Tibial artery (tissue), 4 donors: ENCODE measurements around the gene BTBD9.

ENCODE experiments used
- DNase-seq, 2 donors: peaks; one replicate each; pipeline ENCODE4 v3.0.0-alpha.2; 2019
- H3K27ac ChIP-seq, 2 donors: fragments of 200-600 bp; sonication (generic) in 1 of 2; 1 replicate in 1 of 2; 2 replicates in 1 of 2; pipeline ENCODE4 v1.5.1; 2018 to 2019; ENCODE audit warnings: mild to moderate bottlenecking in 1 of 2
- H3K27me3 ChIP-seq, 2 donors: fragments of 200-600 bp; sonication (generic) in 1 of 2; one replicate each; pipeline versions ENCODE4 v1.5.1 to v1.6.0; 2016 to 2019
- H3K36me3 ChIP-seq, 3 donors: fragments of 200-600 bp; sonication (generic) in 2 of 3; one replicate each; pipeline ENCODE4 v1.5.1; 2016 to 2019; ENCODE audit warnings: mild to moderate bottlenecking in 2 of 3
- H3K4me1 ChIP-seq, 4 donors: fragments of 200-600 bp; sonication (generic) in 2 of 4; 1 replicate in 3 of 4; 2 replicates in 1 of 4; pipeline ENCODE4 v1.5.1; 2016 to 2019
- H3K4me3 ChIP-seq, 2 donors: fragments of 200-600 bp; sonication (generic) in 1 of 2; 1 replicate in 1 of 2; 2 replicates in 1 of 2; pipeline ENCODE4 v1.5.1; 2018 to 2019; ENCODE audit warnings: mild to moderate bottlenecking in 2 of 2
- H3K9me3 ChIP-seq, 3 donors: fragments of 200-600 bp; sonication (generic) in 1 of 3; one replicate each; pipeline ENCODE4 v1.5.1; 2016 to 2019
- intact Hi-C: fragments of 100-400 bp; cut with DNase I; formaldehyde crosslinking; loops from one replicate; pipeline ENCODE4 v1.15.0; 2023; ENCODE audit warnings: low total_unique reads
- TF ChIP-seq, protein P1 (sequence below), 2 experiments: fragments of 200-600 bp in 1 of 2; fragments of 450-650 bp in 1 of 2; IDR thresholded peaks; one replicate each; pipeline ENCODE4 v1.5.1; 2017 to 2019; ENCODE audit warnings: antibody characterized with exemption in 2 of 2, mild to moderate bottlenecking in 1 of 2, moderate library complexity in 1 of 2

BTBD9 gene

GRCh38 chr6:38174806-38175495 is 464.8 kb downstream of the BTBD9 start:
- no peaks in the 10 kb centered on the region for H3K27me3 ChIP-seq
- H3K4me1 ChIP-seq = no peaks in the 10 kb centered on the region
- no peak overlapping the region for H3K4me3 ChIP-seq
- H3K27ac ChIP-seq = no peak overlapping the region
- peaks cover 0 to 35% (median 0%) of the 10 kb centered on the region in 3 donors for H3K36me3 ChIP-seq
- H3K9me3 ChIP-seq = no peaks in the 10 kb centered on the region
- intact Hi-C loops = no loop called here
- DNase-seq = no peak
- TF ChIP-seq, protein P1, sequence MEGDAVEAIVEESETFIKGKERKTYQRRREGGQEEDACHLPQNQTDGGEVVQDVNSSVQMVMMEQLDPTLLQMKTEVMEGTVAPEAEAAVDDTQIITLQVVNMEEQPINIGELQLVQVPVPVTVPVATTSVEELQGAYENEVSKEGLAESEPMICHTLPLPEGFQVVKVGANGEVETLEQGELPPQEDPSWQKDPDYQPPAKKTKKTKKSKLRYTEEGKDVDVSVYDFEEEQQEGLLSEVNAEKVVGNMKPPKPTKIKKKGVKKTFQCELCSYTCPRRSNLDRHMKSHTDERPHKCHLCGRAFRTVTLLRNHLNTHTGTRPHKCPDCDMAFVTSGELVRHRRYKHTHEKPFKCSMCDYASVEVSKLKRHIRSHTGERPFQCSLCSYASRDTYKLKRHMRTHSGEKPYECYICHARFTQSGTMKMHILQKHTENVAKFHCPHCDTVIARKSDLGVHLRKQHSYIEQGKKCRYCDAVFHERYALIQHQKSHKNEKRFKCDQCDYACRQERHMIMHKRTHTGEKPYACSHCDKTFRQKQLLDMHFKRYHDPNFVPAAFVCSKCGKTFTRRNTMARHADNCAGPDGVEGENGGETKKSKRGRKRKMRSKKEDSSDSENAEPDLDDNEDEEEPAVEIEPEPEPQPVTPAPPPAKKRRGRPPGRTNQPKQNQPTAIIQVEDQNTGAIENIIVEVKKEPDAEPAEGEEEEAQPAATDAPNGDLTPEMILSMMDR (IDR thresholded peaks at IDR 0.05) = no peak

- no peaks in the 10 kb centered on the region for H3K9me3 ChIP-seq
- no peaks in the 10 kb centered on the region for H3K27me3 ChIP-seq
- no peak for DNase-seq
- no peak overlapping the region for H3K4me3 ChIP-seq
- intact Hi-C loops = no loop called here
- no peak overlapping the region for H3K27ac ChIP-seq
- H3K4me1 ChIP-seq = no peaks in the 10 kb centered on the region
- TF ChIP-seq, protein P1 (IDR thresholded peaks at IDR 0.05) = no peak
- peaks cover 0 to 35% (median 0%) of the 10 kb centered on the region in 3 donors for H3K36me3 ChIP-seq
Observed at GRCh38 chr6:38174315-38174714, 465.4 kb downstream of the BTBD9 start.

DNA sequence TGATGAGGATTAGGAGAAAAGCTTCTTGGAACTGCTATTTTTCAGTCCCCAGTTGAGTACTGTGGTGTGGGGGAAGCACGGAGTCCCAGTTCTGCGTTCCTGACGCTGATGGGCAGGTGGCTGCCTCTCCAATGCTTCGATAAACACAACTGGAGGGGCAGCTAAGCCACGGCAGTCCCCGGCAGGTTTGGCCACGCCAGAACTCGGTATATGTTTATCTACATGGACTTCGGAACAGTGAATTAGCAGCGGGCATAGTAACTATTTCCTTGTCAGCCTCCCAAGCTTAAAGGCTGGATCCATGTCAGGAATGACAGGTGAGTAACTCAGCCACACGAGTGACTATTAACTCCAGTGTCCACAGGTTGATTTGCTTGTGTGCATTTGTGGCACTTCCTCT is 465.8 kb downstream of the BTBD9 start:
- H3K4me1 ChIP-seq = no peaks in the 10 kb centered on the region
- no peak for DNase-seq
- intact Hi-C loops = no loop called here
- H3K27me3 ChIP-seq = no peaks in the 10 kb centered on the region
- H3K27ac ChIP-seq = no peak overlapping the region
- no peak overlapping the region for H3K4me3 ChIP-seq
- peaks cover 0 to 35% (median 0%) of the 10 kb centered on the region in 3 donors for H3K36me3 ChIP-seq
- TF ChIP-seq, protein P1 (IDR thresholded peaks at IDR 0.05) = no peak
- no peaks in the 10 kb centered on the region for H3K9me3 ChIP-seq

DNA sequence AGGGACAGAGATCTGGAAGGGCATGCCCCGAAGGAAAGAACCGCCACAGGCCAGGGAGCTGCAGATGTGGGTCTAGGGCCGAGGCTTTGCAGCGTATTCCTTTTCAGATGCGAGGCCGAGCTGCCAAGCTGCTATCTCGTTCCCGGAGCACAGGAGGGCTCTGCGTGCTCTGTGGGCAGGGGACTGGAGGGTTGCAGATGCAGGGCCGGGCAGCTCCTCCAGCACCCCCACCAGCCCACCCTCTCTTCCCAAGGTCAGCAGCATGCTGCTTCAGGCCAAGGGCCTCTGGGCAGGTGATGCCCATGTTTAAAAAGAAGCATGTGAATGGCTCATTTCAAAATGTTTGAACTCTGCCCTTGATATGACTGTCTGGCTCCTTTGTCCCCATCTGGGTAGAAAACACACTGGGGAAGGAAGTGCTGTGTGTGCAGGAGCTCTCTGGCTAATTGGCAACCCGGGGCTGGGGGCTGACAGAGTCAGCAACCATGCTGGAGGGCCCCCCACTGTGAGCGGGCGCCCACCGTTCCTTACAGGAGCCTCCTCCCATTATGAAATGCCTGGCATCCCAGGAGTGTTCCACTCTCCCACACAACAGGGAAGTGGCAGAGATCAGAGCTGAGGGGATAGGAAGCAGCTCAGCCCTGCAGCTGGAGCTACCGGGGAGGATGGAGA is 466.9 kb downstream of the BTBD9 start:
- TF ChIP-seq, protein P1 (IDR thresholded peaks at IDR 0.05) = no peak
- no peak for DNase-seq
- no peaks in the 10 kb centered on the region for H3K27me3 ChIP-seq
- H3K27ac ChIP-seq = no peak overlapping the region
- no peaks in the 10 kb centered on the region for H3K4me1 ChIP-seq
- intact Hi-C loops = no loop called here
- H3K4me3 ChIP-seq = no peak overlapping the region
- H3K9me3 ChIP-seq = no peaks in the 10 kb centered on the region
- H3K36me3 ChIP-seq = peaks cover 0 to 35% (median 0%) of the 10 kb centered on the region in 3 donors

- TF ChIP-seq, protein P1 (IDR thresholded peaks at IDR 0.05) = no peak
- Histone ChIP-seq H3K9me3 (no peaks in the 10 kb centered on the region), H3K4me1 (no peaks in the 10 kb centered on the region), H3K27me3 (no peaks in the 10 kb centered on the region), H3K36me3 (peaks cover 0 to 35% (median 0%) of the 10 kb centered on the region in 3 donors), H3K27ac (no peak overlapping the region), H3K4me3 (no peak overlapping the region)
- intact Hi-C loops = no loop called here
- DNase-seq = no peak
Observed at GRCh38 chr6:38171997-38172738, 467.6 kb downstream of the BTBD9 start.
